Uterus (tissue), 2 donors: ENCODE measurements around the gene COL13A1.

Source experiments
- CTCF ChIP-seq, 4 experiments: fragments of 200-600 bp in 2 of 4; fragments of 450-650 bp in 2 of 4; sonication (generic) in 2 of 4; IDR thresholded peaks; one replicate each; pipeline ENCODE4 v1.5.1; 2016 to 2019; ENCODE audit warnings: antibody characterized with exemption in 4 of 4, mild to moderate bottlenecking in 2 of 4, moderate library complexity in 1 of 4
- POLR2A ChIP-seq, 2 donors: fragments of 450-650 bp; IDR thresholded peaks; one replicate each; pipeline ENCODE4 v1.6.1; 2016; ENCODE audit warnings: antibody characterized with exemption in 2 of 2, mild to moderate bottlenecking in 1 of 2, moderate library complexity in 1 of 2

- TF ChIP-seq CTCF (IDR thresholded peaks at IDR 0.05) (no peak), POLR2A (IDR thresholded peaks at IDR 0.05) (no peak)
These were observed 25.3 kb downstream of the COL13A1 start for GRCh38 chr10:69826789-69827554.
